ENCODE measurements around the gene TLCD2. TPM values are rescaled to one million over a fixed set of nuclear protein-coding genes. Genes with fewer than 3 reads are reported as not detected.
A peak's percentile ranks its signal among the peaks of the same experiment; 100 is the strongest.
"Not testable (repeated sequence)": the region's sequence is repeated elsewhere in the genome, so short reads cannot be mapped to it uniquely, and the experiment has no call there.

Gene TLCD2
- total RNA-seq, 1 donor from 2014 or later, result 4.3 TPM

- DNase-seq, result no peak
Measured at GRCh38 chr17:1735834-1736347, 25.7 kb upstream of the TLCD2 start.

GRCh38 chr17:1735418-1735817, 25.2 kb upstream of the TLCD2 start:
- no peak for DNase-seq

DNA sequence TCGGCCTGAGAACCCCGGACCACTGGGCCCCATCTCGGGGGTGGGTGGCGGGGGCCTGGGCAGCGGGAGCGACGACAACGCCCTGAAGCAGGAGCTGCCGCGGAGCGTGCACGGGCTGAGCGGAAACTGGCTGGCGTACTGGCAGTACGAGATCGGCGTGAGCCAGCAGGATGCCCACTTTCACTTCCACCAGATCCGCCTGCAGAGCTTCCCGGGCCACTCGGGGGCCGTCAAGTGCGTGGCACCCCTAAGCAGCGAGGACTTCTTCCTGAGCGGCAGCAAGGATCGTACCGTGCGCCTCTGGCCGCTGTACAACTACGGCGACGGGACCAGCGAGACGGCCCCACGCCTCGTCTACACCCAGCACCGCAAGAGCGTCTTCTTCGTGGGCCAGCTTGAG, 23.6 kb upstream of the TLCD2 start:
- DNase-seq, result no peak

GRCh38 chr17:1732833-1733321, 22.7 kb upstream of the TLCD2 start:
- peak; percentile 48 for DNase-seq

GRCh38 chr17:1732241-1732832, 22.2 kb upstream of the TLCD2 start:
- DNase-seq, result no peak

DNA sequence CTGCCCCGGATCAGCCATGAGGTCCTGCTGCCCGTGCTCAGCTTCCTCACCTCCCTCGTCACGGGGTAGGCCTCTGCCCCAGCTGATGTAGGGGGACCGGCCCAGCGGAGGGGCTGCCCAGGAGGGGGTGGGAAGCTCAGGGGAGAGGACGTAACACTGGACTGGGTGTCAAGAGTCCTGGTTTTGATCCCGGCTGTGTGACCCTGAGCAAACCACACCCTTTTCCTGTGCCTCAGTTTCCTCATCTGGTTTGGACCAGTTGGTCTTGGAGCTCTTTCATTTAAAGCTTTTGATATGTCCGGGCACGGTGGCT, 21.0 kb upstream of the TLCD2 start:
- DNase-seq, result no peak

DNA sequence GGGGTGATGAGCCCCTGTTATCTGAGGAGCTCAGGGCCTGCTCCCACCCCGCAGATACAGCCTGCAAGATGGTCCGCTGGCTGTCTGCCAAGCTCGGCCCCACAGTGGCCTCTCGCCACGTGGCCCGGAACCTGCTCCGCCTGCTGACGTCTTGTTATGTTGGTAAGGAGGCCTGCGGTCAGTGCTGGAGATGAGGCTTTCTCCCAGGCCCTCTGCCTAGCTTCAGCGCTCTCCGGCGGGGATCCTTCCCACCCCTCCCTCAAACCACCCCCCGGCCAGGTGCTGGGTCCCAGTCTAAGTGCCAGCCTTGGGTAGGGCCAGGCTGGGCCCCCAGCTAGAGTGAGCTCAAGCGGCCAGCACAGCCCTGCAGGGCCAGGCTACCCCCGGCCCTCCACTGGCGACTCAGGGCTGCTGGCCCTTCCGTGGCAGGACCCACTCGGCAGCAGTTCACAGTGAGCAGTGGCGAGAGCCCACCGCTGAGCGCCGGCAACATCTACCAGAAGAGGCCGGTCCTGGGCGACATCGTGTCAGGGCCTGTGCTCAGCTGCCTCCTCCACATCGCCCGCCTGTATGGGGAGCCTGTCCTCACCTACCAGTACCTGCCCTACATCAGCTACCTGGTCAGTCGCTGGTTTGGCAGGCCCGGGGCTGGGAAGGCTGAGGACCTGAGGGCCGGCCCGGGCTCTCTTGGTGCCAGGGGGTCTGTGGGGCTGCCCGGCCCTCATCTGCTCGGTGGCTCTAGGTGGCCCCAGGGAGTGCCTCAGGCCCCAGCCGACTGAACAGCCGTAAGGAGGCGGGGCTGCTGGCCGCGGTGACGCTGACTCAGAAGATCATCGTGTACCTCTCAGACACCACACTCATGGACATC, 20.4 kb upstream of the TLCD2 start:
- DNase-seq, result peak; percentile 91

GRCh38 chr17:1729966-1730325, 19.8 kb upstream of the TLCD2 start:
- DNase-seq, result no peak

DNA sequence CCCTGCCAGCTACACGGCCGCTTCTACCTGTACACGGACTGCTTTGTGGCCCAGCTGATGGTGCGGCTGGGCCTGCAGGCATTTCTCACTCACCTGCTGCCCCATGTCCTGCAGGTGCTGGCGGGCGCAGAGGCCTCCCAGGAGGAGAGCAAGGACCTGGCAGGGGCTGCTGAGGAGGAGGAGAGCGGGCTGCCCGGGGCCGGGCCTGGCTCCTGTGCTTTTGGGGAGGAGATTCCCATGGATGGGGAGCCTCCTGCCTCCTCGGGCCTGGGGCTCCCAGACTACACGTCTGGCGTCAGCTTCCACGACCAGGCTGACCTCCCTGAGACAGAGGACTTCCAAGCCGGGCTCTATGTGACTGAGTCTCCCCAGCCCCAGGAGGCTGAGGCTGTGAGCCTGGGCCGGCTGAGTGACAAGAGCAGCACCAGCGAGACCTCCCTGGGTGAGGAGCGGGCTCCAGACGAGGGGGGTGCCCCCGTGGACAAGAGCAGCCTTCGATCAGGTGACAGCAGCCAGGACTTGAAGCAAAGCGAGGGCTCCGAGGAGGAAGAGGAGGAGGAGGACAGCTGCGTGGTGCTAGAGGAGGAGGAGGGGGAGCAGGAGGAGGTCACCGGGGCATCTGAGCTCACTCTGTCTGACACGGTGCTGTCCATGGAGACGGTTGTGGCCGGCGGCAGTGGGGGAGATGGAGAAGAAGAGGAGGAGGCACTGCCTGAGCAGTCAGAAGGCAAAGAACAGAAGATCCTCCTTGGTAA, 17.9 kb upstream of the TLCD2 start:
- DNase-seq, result no peak

DNA sequence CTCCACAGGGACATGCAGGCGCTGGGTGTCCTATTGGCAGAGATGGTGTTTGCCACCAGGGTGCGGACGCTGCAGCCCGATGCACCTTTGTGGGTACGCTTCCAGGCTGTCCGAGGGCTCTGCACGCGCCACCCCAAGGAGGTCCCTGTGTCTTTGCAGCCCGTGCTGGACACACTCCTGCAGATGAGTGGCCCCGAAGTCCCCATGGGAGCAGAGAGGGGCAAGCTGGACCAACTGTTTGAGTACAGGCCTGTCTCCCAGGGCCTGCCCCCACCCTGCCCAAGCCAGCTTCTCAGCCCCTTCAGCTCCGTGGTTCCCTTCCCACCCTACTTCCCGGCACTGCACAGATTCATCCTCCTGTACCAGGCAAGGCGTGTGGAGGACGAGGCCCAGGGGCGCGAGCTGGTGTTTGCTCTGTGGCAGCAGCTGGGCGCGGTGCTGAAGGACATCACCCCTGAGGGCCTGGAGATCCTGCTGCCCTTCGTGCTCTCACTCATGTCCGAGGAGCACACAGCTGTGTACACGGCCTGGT, 17.1 kb upstream of the TLCD2 start:
- DNase-seq, result no peak

DNA sequence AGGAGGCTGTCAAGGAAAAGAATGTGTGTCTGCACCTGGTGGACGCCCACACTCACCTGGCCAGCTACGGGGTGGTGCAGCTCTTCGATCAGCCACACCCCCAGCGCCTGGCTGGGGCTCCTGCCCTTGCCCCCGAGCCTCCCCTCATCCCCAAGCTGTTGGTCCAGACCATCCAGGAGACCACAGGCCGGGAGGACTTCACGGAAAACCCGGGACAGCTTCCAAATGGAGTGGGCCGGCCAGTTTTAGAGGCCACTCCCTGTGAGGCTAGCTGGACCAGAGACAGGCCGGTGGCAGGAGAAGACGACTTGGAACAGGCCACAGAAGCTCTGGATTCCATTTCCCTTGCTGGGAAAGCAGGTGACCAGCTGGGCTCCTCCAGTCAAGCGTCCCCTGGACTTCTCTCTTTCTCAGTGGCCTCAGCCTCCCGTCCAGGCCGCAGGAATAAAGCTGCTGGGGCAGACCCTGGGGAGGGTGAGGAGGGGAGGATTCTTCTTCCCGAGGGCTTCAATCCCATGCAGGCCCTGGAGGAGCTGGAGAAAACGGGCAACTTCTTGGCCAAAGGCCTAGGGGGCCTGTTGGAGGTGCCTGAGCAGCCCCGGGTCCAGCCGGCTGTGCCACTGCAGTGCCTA, 16.6 kb upstream of the TLCD2 start:
- DNase-seq, result no peak

DNA sequence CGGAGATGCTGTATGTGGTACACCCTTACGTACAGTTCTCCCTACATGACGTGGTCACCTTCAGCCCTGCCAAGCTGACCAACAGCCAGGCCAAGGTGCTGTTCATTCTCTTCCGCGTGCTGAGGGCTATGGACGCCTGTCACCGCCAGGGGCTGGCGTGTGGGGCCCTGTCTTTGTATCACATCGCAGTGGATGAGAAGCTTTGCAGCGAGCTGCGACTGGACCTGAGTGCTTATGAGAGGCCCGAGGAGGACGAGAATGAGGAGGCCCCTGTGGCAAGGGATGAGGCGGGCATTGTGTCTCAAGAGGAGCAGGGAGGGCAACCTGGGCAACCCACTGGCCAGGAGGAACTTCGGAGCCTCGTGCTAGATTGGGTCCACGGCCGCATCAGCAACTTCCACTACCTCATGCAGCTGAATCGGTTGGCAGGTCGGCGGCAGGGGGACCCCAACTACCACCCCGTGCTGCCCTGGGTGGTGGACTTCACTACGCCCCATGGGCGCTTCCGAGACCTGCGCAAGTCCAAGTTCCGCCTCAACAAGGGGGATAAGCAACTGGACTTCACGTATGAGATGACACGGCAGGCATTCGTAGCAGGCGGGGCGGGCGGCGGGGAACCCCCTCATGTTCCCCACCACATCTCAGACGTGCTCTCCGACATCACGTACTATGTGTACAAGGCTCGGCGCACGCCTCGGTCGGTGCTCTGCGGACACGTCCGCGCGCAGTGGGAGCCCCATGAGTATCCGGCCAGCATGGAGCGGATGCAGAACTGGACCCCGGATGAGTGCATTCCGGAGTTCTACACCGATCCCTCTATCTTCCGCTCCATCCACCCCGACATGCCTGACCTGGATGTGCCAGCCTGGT, 15.7 kb upstream of the TLCD2 start:
- no peak for DNase-seq

DNA sequence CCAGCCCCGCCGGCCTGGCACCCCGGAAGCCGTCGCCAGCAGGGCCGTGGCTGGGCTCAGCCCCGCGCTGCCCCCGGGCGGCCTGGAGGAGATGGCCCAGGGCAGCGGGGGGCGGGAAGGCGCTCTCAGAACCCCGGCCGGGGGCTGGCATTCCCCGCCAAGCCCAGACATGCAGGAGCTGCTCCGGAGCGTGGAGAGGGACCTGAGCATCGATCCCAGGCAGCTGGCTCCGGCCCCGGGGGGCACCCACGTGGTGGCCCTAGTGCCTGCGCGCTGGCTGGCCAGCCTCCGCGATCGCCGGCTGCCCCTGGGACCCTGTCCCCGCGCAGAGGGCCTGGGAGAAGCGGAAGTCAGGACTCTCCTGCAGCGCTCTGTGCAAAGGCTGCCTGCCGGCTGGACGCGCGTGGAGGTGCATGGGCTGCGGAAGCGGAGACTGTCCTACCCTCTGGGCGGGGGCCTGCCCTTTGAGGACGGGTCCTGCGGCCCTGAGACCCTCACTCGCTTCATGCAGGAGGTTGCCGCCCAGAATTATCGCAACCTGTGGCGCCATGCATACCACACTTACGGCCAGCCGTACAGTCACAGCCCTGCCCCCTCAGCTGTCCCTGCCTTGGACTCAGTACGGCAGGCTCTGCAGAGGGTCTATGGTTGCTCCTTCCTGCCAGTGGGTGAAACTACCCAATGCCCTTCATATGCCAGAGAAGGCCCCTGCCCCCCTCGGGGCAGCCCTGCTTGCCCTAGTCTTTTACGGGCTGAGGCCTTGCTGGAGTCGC, 14.9 kb upstream of the TLCD2 start:
- DNase-seq, result no peak

GRCh38 chr17:1724351-1724868, 14.2 kb upstream of the TLCD2 start, which contains the start of gene WDR81:
TSS of gene WDR81 (plus strand) at chr17:1724704. CDS start at chr17:1724960, 256 bp downstream.
- DNase-seq, result peak; percentile 94

DNA sequence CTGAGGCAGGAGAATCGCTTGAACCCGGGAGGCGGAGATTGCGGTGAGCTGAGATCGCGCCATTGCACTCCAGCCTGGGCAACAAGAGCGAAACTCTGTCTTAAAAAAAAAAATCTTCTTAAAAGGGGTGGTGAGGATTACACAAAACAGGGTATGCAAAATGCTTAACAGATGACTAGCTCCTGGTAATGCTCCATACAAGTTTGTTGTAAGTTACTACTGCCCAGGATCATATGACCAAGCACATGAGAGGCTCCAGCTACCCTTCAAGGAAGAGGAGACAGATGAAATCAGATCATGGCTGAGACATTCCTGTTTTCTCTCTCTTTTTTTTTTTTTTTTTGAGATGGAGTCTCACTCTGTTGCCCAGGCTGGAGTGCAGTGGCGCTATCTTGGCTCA, 11.8 kb upstream of the TLCD2 start:
- not testable (repeated sequence) for DNase-seq

DNA sequence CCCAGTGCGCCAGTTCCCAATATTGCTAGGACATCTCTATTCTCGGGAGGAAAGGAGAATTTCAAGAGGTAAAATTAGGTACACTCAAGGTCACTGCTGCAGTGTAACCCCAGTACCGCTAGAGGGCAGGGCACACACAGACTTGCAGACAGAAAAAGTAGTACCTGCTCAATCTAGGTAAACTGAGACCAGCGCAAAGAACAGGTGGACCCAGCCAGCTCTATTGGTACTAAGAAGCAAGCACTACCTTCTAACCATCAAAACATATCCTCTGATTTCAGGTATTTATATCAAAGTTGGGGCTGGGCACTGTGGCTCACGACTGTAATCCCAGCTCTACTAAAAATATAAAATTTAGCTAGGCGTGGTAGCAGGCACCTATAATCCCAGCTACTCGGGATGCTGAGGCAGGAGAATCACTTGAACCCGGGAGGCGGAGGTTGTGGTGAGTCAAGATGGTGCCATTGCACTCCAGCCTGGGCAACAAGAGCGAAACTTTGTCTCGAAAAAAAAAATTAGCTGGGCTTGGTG, 10.7 kb upstream of the TLCD2 start:
- DNase-seq, result peak; percentile 76

DNA sequence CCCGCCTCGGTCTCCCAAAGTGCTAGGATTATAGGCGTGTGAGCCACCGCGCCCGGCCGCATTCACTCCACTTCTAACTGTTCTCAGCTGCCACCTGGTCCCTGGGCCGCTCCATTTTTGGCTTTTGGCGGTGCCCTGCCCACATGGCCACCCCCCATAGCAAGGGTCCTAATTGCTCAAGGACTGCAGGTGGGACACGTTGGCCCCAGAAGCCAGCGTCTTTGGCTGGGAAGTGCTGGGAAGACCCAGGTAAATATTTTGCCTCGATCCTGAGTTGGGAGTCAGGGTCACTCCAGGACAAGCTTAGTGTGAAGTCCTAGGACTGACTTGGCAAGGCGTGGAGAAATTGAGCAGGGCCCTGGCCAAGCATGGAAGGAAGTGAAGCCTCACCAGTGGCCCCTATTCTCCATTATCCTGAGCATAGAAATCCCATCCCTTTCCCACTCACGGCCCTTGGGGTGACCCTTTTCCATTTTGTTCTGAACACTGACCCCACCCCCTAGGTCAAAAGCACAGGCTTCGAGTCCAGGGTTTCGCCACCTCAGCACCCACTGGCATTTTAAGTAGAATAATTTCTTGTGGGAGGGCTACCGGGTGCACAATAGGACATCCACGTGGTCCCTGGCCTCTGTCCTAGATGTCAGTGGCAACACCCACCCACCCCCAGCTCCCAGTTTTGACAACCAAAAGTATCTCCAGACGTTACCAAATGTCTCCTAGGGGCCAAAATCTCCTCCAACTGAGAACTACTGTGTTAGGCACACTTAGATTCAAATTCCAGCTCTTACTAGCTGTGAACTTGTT, 8.4 kb upstream of the TLCD2 start:
- DNase-seq, result no peak

DNA sequence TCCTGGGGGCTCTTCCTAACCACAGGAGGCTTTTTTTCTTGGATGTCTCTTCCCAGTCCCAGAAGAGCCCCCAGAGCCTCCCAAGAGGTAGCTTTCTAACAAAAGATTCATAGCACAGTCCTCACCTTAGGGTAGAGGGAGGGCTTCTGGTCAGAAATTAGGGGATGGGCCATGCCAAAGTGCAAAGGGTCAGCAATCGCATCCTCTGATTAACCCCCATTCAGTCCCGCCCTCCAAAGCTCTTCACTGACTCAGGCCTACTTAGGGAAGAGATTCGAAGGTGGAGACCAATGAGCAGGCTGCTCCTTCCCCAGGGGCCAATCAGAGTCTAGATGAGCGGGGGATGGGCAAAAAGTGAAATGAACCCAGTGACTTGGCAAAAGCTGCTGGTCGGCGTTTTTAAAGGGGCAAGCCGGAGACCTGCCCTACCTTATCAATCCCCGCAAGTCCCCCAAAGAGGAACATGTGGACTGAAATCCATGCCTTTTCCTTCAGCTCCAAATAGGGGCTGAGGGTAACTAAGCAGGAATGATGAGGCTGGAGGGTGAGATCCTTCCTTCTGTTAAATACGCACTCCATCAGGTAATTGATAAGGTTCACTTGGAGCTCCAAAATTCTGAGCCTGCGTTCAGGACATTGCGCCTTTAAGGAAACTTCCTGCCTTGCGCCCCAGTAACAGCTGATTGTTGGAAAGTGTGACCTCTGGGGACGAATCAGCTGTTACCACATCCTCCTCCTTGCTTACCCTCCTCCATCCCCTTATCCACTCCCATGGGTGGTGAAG, 6.9 kb upstream of the TLCD2 start:
- DNase-seq, result peak; percentile 97

All from tongue (tissue), 2 donors.